ENCODE measurements around the gene COG2.

COG2 gene

GRCh38 chr1:230701895-230702768 lies 59.9 kb downstream of the COG2 start:
- no peak for DNase-seq (ENCODE audit: low read depth)

- no peak for DNase-seq (ENCODE audit: low read depth)
Observed at GRCh38 chr1:230702934-230703678, 60.8 kb downstream of the COG2 start.

- DNase-seq (ENCODE audit: low read depth): no peak
Observed at GRCh38 chr1:230703679-230704385, 61.6 kb downstream of the COG2 start.

GRCh38 chr1:230704830-230705229 lies 62.5 kb downstream of the COG2 start:
- no peak for DNase-seq (ENCODE audit: low read depth)

- DNase-seq (ENCODE audit: low read depth): no peak
Observed at GRCh38 chr1:230705289-230706019, 63.2 kb downstream of the COG2 start.

- no peak for DNase-seq (ENCODE audit: low read depth)
Observed at GRCh38 chr1:230706020-230706699, 63.9 kb downstream of the COG2 start.

GRCh38 chr1:230706887-230707731 lies 64.8 kb downstream of the COG2 start:
- DNase-seq (ENCODE audit: low read depth): no peak

GRCh38 chr1:230707732-230708630 lies 65.7 kb downstream of the COG2 start:
- peak; percentile 12 for DNase-seq (ENCODE audit: low read depth)

GRCh38 chr1:230708631-230709580 lies 66.6 kb downstream of the COG2 start:
- DNase-seq (ENCODE audit: low read depth): no peak

GRCh38 chr1:230709619-230710542 lies 67.6 kb downstream of the COG2 start:
- DNase-seq (ENCODE audit: low read depth): no peak

GRCh38 chr1:230710543-230710904 lies 68.2 kb downstream of the COG2 start:
- no peak for DNase-seq (ENCODE audit: low read depth)

- no peak for DNase-seq (ENCODE audit: low read depth)
Observed at GRCh38 chr1:230711245-230711644, 69.0 kb downstream of the COG2 start.

GRCh38 chr1:230712470-230712942 lies 70.2 kb downstream of the COG2 start:
- no peak for DNase-seq (ENCODE audit: low read depth)

GRCh38 chr1:230713138-230713537 lies 70.9 kb downstream of the COG2 start:
- DNase-seq (ENCODE audit: low read depth): no peak

GRCh38 chr1:230713547-230713914 lies 71.2 kb downstream of the COG2 start:
- DNase-seq (ENCODE audit: low read depth): no peak

GRCh38 chr1:230713915-230714764 lies 71.9 kb downstream of the COG2 start, which contains the start of gene AGT:
AGT (minus strand) TSS chr1:230714122; CDS start chr1:230710823, 3,299 bp downstream.
- DNase-seq (ENCODE audit: low read depth): no peak
